ENCODE measurements around the gene ATP1B3.
A peak's percentile ranks its signal among the peaks of the same experiment; 100 is the strongest.

The ATP1B3 gene

GRCh38 chr3:141862279-141862816, 14.1 kb upstream of the ATP1B3 start:
- Mint-ChIP-seq H3K27ac (no peak overlapping the region), H3K9me3 (no peaks in the 10 kb centered on the region), H3K27me3 (ENCODE audit: low read depth) (peaks cover 7% of the 10 kb centered on the region), H3K4me1 (peaks cover 9% of the 10 kb centered on the region), H3K4me3 (no peak overlapping the region), H3K36me3 (ENCODE audit: low read depth) (no peaks in the 10 kb centered on the region)
- TF ChIP-seq, protein P1, sequence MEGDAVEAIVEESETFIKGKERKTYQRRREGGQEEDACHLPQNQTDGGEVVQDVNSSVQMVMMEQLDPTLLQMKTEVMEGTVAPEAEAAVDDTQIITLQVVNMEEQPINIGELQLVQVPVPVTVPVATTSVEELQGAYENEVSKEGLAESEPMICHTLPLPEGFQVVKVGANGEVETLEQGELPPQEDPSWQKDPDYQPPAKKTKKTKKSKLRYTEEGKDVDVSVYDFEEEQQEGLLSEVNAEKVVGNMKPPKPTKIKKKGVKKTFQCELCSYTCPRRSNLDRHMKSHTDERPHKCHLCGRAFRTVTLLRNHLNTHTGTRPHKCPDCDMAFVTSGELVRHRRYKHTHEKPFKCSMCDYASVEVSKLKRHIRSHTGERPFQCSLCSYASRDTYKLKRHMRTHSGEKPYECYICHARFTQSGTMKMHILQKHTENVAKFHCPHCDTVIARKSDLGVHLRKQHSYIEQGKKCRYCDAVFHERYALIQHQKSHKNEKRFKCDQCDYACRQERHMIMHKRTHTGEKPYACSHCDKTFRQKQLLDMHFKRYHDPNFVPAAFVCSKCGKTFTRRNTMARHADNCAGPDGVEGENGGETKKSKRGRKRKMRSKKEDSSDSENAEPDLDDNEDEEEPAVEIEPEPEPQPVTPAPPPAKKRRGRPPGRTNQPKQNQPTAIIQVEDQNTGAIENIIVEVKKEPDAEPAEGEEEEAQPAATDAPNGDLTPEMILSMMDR (IDR thresholded peaks at IDR 0.05; ENCODE audit: unreplicated experiment in 3 of 3), result no peak

GRCh38 chr3:141863491-141863890, 13.0 kb upstream of the ATP1B3 start:
- Mint-ChIP-seq H3K27ac (no peak overlapping the region), H3K4me3 (no peak overlapping the region), H3K36me3 (ENCODE audit: low read depth) (no peaks in the 10 kb centered on the region), H3K9me3 (no peaks in the 10 kb centered on the region), H3K4me1 (peaks cover 9% of the 10 kb centered on the region), H3K27me3 (ENCODE audit: low read depth) (peaks cover 7% of the 10 kb centered on the region)
- TF ChIP-seq, protein P1 (IDR thresholded peaks at IDR 0.05; ENCODE audit: unreplicated experiment in 3 of 3), result no peak

DNA sequence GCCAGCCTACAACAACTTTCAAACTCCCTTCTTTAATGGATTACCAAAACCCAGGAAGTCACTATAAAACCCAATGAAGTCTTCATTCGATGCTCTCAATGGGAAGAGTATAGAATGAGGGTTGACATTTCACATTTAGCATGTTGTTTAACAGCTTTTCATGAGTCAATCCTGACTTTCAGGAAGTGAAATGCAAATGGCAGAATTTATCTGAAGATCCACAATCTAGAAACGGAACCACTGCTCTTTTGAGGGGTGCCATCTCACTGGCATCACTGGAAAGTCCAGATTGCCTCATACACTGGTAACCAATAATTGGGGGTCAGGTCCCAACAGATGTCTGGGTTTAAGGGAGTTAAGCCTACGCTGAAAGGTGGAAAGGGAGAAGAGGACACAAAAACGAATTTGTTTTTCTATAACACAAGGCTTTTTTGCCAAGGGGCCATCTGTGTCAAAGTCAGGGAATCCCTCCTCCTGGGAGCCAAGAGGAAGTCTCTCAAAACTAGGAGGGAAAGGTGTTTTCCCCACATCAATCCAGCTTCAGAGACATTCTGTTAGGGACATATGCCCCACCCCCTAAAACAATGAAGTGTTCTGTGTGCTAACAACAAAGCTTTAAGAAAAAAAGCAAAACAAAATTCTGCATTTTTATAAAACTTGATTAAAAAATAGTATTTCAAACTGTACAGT, 12.0 kb upstream of the ATP1B3 start:
- TF ChIP-seq, protein P1 (IDR thresholded peaks at IDR 0.05; ENCODE audit: unreplicated experiment in 3 of 3), result no peak
- H3K36me3 Mint-ChIP-seq (ENCODE audit: low read depth), result no peaks in the 10 kb centered on the region
- H3K4me3 Mint-ChIP-seq, result no peak overlapping the region
- H3K4me1 Mint-ChIP-seq, result peaks cover 9% of the 10 kb centered on the region
- no peak overlapping the region for H3K27ac Mint-ChIP-seq
- H3K9me3 Mint-ChIP-seq, result no peaks in the 10 kb centered on the region
- peaks cover 7% of the 10 kb centered on the region for H3K27me3 Mint-ChIP-seq (ENCODE audit: low read depth)

GRCh38 chr3:141865101-141865500, 11.3 kb upstream of the ATP1B3 start:
- Mint-ChIP-seq H3K27me3 (ENCODE audit: low read depth) (peaks cover 4% of the 10 kb centered on the region), H3K4me3 (no peak overlapping the region), H3K4me1 (peaks cover 15% of the 10 kb centered on the region), H3K36me3 (ENCODE audit: low read depth) (no peaks in the 10 kb centered on the region), H3K27ac (no peak overlapping the region), H3K9me3 (no peaks in the 10 kb centered on the region)
- TF ChIP-seq, protein P1 (IDR thresholded peaks at IDR 0.05; ENCODE audit: unreplicated experiment in 3 of 3), result no peak

- H3K27ac Mint-ChIP-seq, result peak overlapping the region in 2 of 3 experiments; percentile 10 to 15
- H3K4me3 Mint-ChIP-seq, result no peak overlapping the region
- no peaks in the 10 kb centered on the region for H3K27me3 Mint-ChIP-seq (ENCODE audit: low read depth)
- no peaks in the 10 kb centered on the region for H3K36me3 Mint-ChIP-seq (ENCODE audit: low read depth)
- peaks cover 14% of the 10 kb centered on the region for H3K4me1 Mint-ChIP-seq
- TF ChIP-seq, protein P1 (IDR thresholded peaks at IDR 0.05; ENCODE audit: unreplicated experiment in 3 of 3), result no peak
- no peaks in the 10 kb centered on the region for H3K9me3 Mint-ChIP-seq
Observed at GRCh38 chr3:141870091-141870687, 6.3 kb upstream of the ATP1B3 start.
